NCI-H2171 (cell line): Measurements from ENCODE around the gene A1BG.
"Not testable (repeated sequence)": the region's sequence is repeated elsewhere in the genome, so short reads cannot be mapped to it uniquely, and the experiment has no call there.

Experiments used
- DNase-seq: peaks from one replicate; lab custom pipeline; 2025; lab: John Stamatoyannopoulos, UW

Gene A1BG

DNA sequence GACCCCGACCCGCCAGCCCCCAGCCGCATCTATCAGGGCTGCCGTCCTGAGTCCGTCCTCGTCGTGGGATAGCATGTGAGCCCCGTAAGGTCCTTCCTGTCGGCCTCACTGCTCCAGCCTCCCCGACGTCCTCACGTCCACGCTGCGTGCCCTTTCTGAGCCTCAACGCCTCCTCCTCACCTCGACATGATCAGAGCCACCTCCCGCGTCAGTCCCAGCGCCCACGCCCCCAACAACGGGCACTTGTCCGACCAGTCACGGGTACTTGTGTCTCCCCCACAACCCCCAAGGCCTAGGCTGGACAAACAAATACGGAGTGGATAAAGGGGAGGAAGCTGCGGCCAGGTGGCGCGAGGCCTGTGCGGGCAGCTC lies 8.6 kb upstream of the A1BG start:
- peak; percentile 17 for DNase-seq

DNA sequence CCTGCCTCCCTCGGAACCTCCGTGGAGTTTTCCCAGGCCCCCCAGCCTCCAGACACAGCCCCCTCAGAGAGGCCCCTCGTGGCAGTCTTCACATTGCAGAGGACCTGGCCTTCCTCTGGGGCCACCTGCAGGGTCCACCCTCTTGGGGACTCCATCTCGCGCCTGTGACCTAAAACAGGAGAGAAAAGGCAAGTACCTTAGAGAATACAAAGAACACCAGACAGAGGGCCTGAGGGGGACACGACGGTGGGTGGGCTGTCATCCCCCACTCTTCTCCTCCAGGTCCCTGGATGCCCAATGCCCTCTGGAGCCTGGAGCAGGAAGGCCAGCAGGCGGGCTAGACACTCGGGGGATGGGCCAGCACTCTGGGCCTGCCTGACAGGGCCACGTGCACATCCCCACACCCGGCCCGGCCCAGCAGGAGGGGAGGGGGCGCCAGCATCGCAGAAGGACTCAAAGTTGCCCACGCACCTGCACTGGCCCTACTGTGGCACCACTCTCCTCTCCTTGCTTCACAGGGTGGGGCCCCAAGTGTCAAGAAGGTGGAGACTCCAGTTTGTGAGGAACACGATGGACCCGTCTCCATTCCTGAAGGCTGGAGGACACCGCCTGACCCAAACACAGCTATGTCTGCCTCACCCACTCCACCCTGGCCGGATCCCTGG lies 4.3 kb upstream of the A1BG start:
- no peak for DNase-seq

DNA sequence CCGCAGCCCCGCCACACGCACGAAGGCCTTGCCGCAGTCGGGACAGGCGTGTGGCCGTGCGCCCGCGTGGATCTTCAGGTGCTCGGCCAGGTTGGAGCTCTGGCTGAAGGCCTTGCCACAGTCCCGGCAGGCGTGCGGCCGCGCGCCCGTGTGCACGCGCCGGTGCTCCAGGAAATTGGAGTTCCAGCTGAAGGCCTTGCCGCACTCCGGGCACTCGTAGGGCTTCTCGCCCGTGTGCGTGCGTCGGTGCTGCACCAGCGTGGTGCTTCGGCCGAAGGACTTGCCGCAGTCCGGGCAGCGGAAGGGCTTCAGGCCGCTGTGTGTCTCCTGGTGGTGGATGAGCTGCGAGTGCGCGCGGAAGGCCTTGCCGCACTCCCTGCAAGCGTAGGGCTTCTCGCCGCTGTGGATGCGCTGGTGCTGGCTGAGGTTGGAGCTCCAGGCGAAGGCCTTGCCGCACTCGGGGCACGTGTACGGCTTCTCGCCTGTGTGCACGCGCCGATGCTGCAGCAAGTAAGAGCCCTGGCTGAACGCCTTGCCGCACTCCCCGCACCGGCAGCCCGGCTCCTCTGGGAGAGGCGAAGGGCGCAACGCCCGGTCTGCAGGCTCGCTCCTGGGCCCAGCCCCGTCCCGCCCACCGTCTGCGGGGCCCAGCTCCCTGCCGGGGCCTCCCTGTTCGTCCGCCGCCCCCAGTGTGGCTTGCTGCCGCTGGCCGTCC lies 3.6 kb upstream of the A1BG start:
- DNase-seq = no peak

DNA sequence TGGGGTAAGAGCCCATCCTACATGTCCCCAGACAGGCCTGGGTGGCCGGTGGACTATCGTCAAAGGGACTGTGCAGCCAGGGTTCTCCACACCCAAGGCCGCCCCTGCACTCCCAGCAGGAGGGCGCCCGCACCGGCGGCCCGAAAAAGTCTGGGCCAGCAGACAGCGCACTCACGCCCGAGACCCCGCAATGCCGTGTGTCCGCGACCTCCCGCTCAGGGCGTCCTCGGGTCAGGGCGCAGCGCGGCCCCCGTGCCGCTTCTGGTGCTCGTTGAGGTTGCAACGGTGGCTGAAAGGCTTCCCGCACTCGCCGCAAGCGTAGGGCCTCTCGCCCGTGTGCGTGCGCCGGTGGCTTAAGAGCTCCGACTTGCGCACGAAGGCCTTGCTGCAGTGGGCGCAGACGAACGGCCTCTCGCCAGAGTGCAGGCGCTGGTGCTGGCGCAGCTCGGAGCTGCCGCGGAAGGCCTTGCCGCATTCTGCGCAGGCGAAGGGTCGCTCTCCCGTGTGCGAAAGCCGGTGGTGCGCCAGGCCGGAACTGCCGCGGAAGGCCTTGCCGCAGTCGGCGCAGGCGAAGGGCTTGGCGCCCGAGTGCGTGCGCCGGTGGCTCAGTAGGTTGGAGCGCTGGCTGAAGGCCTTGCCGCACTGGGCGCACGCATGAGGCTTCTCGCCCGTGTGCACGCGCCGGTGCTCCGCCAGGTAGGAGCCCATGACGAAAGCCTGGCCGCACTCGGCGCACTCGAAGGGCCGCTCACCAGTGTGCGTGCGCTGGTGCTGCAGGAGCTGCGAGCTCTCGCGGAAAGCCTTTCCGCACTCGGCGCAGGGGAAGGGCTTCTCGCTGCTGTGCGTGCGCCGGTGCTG lies 2.8 kb upstream of the A1BG start:
- no peak for DNase-seq

DNA sequence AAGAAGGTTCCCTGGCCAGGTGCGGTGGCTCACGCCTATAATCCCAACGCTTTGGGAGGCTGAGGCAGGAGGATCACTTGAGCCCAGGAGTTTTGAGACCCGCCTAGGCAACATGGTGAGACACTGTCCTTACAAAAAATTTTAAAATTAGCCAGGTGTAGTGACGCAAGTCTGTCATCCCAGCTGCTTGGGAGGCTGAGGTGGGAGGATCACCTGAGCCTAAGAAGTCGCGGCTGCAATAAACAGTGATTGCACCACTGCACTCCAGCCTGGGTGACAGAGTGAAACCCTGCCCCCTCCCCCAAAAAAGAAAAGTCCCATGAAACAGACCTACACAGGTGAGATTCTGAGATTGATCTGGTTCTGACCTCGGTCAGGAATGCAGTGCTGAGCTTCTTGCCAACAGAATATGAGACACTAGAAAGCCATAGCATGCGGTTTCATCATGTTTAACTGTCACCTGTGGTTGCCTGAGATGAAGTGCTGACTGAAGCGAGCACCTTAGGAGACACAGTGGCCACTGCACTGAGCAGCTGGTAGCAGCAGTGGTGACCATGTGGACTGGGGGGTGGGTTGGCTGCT lies 2.0 kb upstream of the A1BG start:
- no peak for DNase-seq

DNA sequence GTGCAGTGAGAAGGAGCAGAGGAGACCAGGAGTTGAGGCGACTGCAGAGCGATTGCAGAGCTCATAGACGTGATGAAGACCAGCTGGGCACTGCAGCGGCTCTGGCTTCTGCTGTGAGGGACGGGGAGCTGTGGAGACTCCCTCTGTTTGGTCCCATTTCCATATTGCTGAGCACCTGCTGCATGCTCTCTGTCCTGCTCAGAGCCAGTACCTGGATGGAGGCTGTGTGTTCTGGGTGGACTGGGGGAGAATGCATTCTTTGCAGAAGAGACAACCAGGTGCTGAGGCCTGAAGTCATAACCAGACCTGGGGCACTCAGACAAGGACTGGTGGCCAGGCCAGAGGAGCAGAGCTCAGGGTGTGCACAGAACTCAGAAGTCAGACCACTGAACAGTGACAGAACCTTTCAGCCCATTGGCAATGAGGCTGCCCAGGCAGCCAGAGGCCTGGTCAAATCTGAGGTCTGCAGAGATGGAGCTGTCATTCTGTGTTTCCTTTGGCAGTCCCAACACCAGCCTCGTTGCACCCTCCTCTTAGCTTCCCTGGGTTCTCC lies 1.3 kb upstream of the A1BG start:
- no peak for DNase-seq

DNA sequence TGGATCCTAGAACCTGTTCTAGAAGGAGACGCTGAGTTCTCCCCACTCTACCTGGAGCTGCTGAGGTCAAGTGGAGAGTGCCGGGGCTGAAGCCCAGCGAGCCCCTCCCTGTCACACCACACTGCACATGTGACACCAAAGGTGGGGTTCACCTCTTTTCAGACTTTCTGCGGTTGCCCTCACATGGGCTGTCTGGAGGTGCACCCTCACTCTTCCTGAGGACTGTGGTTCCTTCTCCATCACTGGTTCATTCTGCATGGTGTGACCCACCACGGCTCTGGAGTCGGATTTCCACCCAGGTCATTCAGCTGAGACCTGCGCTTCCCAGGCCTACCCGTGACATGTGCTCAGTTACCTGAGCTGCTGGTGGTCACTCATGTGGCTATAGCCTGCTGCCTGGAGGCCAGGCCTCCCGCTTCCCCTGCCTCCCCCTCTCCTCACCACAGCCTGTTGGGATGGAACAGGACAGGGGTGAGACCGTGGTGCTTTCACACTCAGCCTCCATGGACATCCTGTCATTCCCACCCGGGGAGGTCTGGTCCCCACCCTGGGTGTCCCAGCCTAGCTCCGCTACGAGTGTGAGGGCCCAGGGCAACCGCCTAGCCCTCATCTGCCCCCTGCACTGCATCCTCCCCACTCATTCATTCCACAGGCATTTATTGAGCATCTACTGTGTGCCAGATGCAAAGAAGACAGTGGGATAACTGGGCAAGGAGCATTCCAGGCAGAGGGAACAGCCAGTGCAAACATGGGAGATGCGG lies 605 bp upstream of the A1BG start:
- DNase-seq = no peak

DNA sequence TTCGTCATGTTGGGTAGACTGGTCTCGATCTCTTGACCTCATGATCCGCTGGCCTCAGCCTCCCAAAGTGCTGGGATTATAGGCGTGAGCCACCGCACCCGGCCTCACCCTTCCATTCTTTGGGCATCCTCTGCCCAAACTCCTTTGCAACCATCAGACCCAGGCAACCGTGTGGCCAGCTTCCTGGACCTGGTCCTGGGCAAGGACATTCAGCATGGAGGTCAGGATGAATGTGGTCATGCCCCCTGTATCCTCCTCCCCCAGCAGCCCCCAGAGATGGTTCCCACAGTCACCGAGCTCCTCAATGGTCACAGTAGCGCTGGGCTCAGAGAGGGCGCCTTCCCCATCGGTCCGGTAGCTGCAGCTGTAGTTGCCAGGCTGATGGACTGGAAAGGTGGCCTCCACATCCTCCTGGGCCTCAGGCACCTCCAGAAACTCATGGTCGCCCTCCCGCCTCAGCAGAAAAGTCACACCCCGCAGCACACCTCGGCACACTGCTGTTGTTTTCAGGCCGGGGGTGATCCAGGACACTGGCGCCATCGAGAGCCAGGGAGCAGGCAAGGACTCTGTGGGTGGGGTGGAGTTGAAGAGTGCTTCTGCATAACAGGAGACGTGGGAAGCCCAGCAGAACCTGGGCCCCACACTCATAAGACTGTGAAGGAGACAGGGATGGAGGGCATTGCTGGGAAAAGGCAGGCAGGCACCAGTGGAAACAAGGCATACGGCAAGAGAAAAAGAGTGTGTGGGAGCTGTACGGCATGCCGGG lies 1.1 kb downstream of the A1BG start:
- DNase-seq = no peak

DNA sequence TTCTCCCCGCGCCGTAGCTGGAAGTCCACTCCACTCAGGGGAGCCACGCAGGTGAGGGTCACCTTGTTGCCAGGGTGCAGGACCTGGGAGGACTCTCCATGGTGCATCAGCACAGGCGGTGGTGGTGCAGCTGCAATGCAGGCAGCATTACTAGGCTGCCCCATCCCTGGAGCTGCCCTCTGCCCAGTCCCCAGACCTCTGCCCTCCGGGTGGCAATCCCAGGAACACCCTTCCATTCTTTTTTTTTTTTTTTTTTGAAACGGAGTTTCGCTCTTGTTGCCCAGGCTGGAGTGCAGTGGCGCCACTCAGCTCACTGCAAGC lies 1.8 kb downstream of the A1BG start:
- DNase-seq = no peak

DNA sequence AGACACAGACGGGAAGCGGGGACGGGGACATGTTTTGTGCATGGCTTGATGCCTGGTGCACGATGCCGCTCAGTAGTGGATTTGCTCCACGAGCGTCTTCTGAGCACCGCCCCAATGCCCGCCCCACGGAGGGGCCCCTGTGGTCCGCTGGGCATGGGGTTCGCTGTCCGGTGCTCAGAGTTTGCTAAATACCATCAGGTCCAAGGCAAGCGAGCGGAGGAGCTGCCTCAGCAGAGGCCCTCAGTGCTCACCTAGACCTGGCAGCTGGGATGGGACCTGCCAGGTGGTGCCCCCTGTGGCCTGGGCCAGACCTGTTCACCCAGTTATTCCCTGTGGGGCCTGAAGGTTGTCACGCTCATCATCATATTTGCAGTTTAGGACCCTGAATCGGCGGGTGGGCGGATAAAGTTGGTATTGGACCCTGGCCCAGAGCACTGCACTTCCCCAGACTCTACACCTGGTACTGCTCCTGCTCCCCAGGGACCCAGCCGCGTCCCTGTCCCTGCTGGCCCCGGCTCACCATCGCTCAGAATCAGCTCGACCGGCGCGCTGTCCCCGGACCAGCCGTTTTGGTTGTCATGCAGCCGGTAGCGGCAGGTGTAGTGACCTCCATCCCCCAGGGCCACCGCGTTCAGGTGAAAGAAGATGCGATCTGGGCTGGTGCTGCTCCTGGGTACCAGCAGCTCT lies 2.3 kb downstream of the A1BG start:
- no peak for DNase-seq

DNA sequence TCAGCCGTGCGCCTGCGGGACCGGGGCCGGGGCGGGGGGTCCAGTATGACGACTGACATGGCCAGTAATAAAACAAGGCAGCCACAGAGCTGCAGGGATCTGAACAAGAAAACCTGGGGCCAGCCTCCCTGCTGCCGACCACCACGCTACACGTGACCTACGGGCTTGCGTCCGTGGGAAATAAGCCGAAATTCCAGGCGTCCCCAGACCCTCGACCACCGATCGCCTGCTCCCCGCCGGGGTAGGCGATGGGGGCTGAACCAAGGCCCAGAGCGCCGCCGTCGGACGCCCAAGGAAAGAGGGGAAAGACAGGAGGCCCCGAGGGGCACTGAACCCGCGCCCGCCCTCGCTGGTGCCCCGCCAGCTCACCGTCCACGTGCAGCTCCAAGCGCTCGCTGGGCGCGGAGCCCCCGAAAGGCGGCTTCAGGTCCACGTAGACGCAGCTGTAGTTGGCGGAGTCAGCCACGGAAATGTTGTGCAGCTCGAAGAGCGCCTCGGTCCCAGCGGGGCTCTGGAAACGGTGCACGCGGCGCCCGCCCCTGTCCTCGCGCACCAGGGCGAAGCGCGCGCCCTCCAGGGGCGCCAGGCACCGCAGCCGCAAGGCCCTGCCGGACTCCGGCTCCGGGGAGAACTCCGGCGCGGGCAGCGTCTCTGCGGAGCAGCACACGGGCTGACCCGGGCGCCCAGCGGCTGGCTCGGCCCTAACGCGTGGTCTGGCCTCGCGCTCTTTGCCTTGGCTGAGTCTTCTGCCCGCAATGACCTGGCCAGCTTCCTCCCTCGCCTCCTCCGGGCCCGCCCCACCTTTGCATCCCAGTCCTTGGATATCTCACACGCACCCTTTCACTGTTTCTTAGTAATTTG lies 3.1 kb downstream of the A1BG start:
- DNase-seq = no peak

DNA sequence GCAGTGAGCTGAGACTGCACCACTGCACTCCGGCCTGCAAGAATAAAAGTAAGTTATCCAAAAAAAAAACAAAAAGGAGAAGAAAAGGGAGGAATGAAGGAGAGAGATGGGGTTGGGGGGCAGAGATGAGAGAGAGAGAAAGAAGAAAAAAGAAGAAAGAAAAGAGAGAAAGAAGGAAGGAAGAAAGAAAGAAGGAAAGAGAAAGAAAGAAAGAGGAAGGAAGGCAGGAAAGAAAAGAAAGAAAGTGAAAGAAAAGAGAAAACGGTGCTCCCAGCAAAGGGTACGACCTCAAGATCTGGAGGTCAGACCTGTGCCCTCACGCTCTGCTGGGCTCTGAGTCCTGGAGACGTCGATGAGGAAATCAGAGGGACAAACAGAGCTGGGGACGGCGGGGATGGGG lies 3.7 kb downstream of the A1BG start:
- DNase-seq = no peak

DNA sequence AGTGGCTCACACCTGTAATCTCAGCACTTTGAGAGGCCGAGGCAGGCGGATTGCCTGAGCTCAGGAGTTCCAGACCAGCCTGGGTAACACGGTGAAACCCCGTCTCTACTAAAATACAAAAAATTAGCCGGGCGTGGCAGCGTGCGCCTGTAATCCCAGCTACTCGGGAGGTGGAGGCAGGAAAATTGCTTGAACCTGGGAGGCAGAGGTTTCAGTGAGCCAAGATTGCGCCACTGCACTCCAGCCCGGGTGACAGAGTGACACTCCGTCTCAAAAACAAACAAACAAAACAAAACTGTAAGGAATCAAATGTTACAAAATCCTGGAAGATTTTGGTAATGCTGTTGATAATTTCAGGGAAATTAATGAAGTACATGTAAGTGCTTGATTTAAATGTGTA lies 5.2 kb downstream of the A1BG start:
- DNase-seq = not testable (repeated sequence)

DNA sequence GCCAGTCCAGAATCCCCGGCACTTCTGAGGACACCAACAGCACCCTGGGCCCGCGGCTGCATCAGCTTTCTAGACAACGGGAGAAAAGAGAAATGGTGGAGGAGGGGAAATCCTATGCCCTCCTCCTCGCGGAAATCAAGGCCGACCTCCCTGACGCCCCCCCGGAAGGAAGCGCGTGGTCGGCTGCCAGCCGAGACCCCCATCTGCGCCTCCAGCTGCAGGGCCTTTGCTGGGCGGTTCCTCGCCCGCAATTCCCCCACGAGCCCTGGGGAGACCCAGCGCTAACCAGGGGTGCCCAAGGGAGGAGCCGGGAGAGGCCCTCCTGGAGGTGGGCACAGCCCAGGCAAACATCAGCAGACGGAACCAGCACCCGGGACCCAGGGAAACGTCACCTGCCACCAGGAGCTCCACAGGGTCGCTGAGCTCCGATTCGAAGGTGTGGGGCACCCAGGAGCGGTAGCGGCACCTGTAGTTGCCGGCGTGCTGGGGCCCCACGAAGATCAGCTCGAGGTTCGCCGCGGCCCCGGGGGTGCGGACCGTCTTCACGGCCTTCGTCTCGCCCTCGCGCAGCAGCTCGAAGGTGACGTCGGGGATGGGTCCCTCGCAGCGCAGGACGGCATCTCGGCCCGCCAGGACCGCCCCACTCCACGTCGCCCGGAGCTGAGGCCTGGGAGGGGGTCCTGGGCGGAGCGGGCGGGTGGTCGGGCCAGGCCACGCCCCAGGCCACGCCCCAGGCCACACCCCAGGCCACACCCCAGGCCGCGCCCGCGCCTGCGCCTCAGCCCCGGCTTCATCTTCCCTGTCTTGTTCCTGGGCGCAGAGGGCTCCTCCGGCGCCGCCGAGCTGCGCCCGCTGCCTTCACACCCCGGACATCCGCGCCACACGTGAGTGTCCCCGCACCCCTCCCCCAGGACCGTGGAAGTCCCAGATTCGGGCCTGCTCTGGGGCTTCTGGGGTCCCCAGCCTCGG lies 6.0 kb downstream of the A1BG start:
- peak; percentile 72 for DNase-seq

DNA sequence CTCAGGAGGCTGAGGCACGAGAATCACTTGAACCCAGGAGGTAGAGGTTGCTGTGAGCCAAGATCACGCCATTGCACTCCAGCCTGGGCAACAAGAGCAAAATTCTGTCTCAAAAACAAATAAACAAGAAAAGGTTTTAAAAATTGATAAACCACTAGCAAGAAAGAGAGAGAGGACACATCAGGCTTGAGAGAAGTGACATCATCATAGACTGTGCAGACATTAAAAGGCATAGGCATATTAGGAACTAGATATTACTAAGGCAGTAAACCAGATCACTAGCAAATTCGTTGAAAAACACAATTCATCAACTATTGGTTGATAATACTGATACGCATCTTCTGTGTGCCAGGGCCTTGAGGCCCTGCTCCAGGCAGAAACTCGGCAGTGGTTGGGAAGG lies 7.7 kb downstream of the A1BG start:
- no peak for DNase-seq

DNA sequence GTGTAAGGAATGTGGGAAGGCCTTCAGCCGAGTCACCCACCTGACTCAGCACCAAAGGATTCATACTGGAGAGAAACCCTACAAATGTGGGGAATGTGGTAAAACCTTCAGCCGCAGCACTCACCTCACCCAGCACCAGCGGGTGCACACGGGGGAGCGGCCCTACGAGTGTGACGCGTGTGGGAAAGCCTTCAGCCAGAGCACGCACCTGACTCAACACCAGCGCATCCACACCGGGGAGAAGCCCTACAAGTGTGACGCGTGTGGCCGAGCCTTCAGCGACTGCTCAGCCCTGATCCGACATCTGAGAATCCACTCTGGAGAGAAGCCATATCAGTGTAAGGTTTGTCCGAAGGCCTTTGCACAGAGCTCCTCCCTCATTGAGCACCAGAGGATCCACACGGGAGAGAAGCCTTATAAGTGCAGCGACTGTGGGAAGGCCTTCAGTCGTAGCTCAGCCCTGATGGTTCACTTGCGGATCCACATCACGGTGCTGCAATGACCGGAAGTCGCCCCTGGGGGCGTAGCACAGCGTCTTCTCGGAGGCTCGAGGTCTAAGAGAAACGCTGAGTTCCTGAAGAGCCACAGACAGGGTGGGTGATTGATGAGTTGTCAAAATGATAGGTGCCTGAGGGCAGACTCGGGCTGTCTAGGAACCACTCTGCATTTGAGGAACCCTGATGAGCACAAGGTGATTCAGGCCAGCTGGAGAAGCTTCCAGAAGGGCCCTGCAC lies 14.3 kb downstream of the A1BG start:
- no peak for DNase-seq

DNA sequence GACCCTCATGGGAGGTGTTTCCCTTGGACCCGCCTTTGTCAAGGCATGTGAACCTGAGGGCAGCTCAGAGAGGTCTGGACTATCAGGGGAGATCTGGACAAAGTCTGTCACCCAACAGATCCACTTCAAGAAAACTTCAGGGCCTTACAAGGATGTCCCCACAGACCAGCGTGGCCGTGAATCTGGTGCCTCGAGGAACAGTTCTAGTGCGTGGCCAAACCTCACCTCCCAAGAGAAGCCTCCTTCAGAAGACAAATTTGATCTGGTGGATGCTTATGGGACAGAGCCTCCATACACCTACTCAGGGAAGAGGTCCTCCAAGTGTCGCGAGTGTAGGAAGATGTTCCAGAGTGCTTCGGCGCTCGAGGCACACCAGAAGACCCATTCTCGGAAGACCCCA lies 15.0 kb downstream of the A1BG start:
- DNase-seq = no peak

DNA sequence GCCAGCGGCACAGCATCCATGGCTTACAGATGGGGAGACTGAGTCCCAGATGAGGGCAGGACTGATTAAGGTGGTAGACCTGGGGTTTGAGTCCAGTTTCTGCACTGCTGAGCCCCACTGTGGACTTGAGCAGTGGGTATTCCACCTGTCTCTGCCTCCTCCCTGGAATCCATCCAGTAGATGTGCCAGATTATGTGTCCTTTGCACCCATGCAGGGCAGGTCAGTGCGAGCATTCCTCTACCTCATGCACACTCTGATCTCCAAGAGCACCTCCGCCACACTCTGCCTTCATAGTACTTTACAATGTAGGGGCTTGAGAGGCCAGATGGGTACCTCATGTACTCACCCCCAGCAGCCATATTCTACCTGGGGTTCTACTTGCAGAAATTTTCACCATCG lies 16.5 kb downstream of the A1BG start:
- no peak for DNase-seq
